Nucleus accumbens (tissue), 56 donors: ENCODE data around the gene MAP3K1.

Source experiments
- DNase-seq, 56 donors: peaks; one replicate each; lab custom pipeline; 2025; lab: John Stamatoyannopoulos, UW

Gene MAP3K1

GRCh38 chr5:56898213-56898612 is 82.9 kb downstream of the MAP3K1 start:
- no peak for DNase-seq

- no peak for DNase-seq
Observed at GRCh38 chr5:56900395-56900794, 85.0 kb downstream of the MAP3K1 start.

GRCh38 chr5:56900858-56901578 is 85.7 kb downstream of the MAP3K1 start:
- peak in 10 of 56 donors; percentile 1 to 44 (median 7) for DNase-seq

- peak in 14 of 56 donors; percentile 20 to 86 (median 61) for DNase-seq
Observed at GRCh38 chr5:56908942-56909293, 93.6 kb downstream of the MAP3K1 start.

- DNase-seq, result peak; percentile 55 to 99 (median 94)
Observed at GRCh38 chr5:56909294-56910209, 94.2 kb downstream of the MAP3K1 start, which contains the start of gene SETD9. SETD9 (plus strand) TSS chr5:56909596; CDS start chr5:56909646, 50 bp downstream.

- DNase-seq, result peak in 17 of 56 donors; percentile 13 to 82 (median 53)
Observed at GRCh38 chr5:56910210-56910965, 95.0 kb downstream of the MAP3K1 start.

GRCh38 chr5:56913766-56914165 is 98.4 kb downstream of the MAP3K1 start:
- no peak for DNase-seq

- DNase-seq, result no peak
Observed at GRCh38 chr5:56914678-56915077, 99.3 kb downstream of the MAP3K1 start.

- no peak for DNase-seq
Observed at GRCh38 chr5:56917534-56917933, 102.2 kb downstream of the MAP3K1 start.

GRCh38 chr5:56918054-56918453 is 102.7 kb downstream of the MAP3K1 start:
- no peak for DNase-seq

GRCh38 chr5:56919942-56920662 is 104.8 kb downstream of the MAP3K1 start:
- DNase-seq, result no peak

GRCh38 chr5:56922922-56923321 is 107.6 kb downstream of the MAP3K1 start:
- DNase-seq, result no peak

GRCh38 chr5:56934325-56934724 is 119.0 kb downstream of the MAP3K1 start:
- no peak for DNase-seq

- DNase-seq, result no peak
Observed at GRCh38 chr5:56938858-56939257, 123.5 kb downstream of the MAP3K1 start.

GRCh38 chr5:56941981-56942380 is 126.6 kb downstream of the MAP3K1 start:
- DNase-seq, result no peak
